ENCODE results near the gene TBC1D2B.

- no peak for TF ChIP-seq CTCF (IDR thresholded peaks at IDR 0.05)
- no peak for TF ChIP-seq POLR2A (IDR thresholded peaks at IDR 0.05)
Observed at GRCh38 chr15:78052545-78052944, 25.0 kb downstream of the TBC1D2B start.

All from heart left ventricle (tissue), 13 donors.